GM23248 (cell line): ENCODE data around the gene TBC1D22A.

ENCODE experiments used
- EZH2 ChIP-seq: fragments of 200-600 bp; sonication (generic); IDR thresholded peaks from 2 replicates; pipeline ENCODE4 v1.6.1; 2018; ENCODE audit warnings: antibody characterized with exemption, mild to moderate bottlenecking; ENCODE audit not compliant: insufficient read depth, poor library complexity, severe bottlenecking
- EZH2phosphoT487 ChIP-seq: fragments of 200-600 bp; sonication (generic); IDR thresholded peaks from 2 replicates; pipeline ENCODE4 v1.6.1; 2018; ENCODE audit warnings: antibody characterized with exemption, moderate library complexity, mild to moderate bottlenecking, low read depth; ENCODE audit not compliant: insufficient read depth

DNA sequence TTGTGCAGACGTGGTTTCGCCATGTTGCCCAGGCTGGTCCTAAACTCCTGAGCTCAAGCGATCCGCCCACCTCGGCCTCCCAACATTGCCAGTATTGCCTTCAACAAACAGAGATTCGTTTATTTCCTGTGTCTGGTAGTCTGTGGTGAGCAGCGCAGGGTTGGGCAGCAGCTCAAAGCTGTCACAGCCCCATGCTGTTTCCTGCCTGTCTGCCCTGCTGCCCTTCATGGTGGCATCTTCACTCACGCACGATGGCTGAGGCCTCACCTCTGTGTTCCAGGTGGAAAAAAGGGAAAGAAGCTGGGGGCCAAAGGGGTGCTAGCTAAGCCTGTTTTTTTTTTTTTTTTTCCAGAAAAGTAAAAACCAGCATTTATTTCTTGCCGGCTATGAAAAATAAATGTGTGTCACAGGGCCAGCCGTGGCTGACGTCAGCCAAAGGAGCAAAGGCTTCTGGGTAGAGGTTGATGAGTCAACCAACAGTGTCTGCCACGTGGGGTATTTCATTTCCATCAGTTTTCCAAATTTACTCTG, 28.8 kb downstream of the TBC1D22A start:
- TF ChIP-seq EZH2 (no peak), EZH2phosphoT487 (no peak)
